HL-60 (cell line): ENCODE measurements around the gene EYS.

Experiments
- DNase-seq, 2 experiments: peaks; one replicate each; pipeline ENCODE4 v3.0.0-alpha.2; 2010 to 2020; ENCODE audit warnings: low read depth in 1 of 2, low spot score in 1 of 2
- H3K27ac ChIP-seq: fragments of 250-450 bp; sonication (Bioruptor Pico); replicated peaks from 2 replicates; pipeline ENCODE4 v1.5.1; 2020; ENCODE audit warnings: mild to moderate bottlenecking, moderate library complexity
- H3K27me3 ChIP-seq: fragments of 250-450 bp; sonication (Bioruptor Pico); 2 replicates; pipeline ENCODE4 v1.5.1; 2021; ENCODE audit warnings: mild to moderate bottlenecking, moderate library complexity; ENCODE audit not compliant: insufficient read depth, poor library complexity, severe bottlenecking
- H3K4me3 ChIP-seq: replicated peaks from 2 replicates; pipeline ENCODE4 v1.5.1; 2011; ENCODE audit warnings: mild to moderate bottlenecking, control low read depth, low read length; ENCODE audit not compliant: insufficient read depth
- GABPA ChIP-seq: IDR thresholded peaks from 2 replicates; pipeline ENCODE4 v1.6.1; 2012; ENCODE audit warnings: low read depth
- POLR2AphosphoS5 ChIP-seq: IDR thresholded peaks from 2 replicates; pipeline ENCODE4 v1.6.1; 2012; ENCODE audit warnings: low read depth
- SPI1 ChIP-seq: IDR thresholded peaks from 2 replicates; pipeline ENCODE4 v1.6.1; 2012; ENCODE audit warnings: low read depth, mild to moderate bottlenecking, borderline replicate concordance
- TF ChIP-seq, protein P1 (sequence below): IDR thresholded peaks from one replicate; pipeline ENCODE4 v1.5.1; 2011; ENCODE audit warnings: low read length, control low read depth, inconsistent platforms; ENCODE audit not compliant: insufficient read depth
- TF ChIP-seq, protein P2 (sequence below): IDR thresholded peaks from 2 replicates; pipeline ENCODE4 v1.6.1; 2012; ENCODE audit warnings: low read depth; ENCODE audit not compliant: insufficient replicate concordance

The EYS gene

DNA sequence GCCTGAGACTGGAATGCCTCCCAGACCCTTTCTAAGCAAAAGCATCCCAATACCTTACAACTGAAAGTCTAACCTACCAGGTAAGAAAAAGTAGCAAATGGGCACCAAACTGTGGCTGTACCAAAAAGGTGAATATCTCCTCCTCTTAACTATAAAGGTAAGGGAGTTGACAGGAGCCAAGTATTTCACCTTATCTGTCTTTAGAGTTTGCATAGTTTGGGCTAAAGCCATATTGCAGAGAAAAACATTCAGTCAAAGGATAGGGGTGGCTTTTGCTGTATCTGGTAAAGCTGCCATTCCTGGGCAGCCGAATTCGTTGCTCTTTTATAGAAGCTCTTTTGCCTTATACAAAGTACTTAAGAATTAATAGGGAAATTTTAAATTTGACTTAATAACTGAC, 2033.3 kb downstream of the EYS start:
- DNase-seq = no peak
- H3K4me3 ChIP-seq = no peak overlapping the region
- no peak overlapping the region for H3K27ac ChIP-seq
- TF ChIP-seq, protein P1, sequence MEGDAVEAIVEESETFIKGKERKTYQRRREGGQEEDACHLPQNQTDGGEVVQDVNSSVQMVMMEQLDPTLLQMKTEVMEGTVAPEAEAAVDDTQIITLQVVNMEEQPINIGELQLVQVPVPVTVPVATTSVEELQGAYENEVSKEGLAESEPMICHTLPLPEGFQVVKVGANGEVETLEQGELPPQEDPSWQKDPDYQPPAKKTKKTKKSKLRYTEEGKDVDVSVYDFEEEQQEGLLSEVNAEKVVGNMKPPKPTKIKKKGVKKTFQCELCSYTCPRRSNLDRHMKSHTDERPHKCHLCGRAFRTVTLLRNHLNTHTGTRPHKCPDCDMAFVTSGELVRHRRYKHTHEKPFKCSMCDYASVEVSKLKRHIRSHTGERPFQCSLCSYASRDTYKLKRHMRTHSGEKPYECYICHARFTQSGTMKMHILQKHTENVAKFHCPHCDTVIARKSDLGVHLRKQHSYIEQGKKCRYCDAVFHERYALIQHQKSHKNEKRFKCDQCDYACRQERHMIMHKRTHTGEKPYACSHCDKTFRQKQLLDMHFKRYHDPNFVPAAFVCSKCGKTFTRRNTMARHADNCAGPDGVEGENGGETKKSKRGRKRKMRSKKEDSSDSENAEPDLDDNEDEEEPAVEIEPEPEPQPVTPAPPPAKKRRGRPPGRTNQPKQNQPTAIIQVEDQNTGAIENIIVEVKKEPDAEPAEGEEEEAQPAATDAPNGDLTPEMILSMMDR = no peak
- TF ChIP-seq GABPA (no peak), POLR2AphosphoS5 (no peak), SPI1 (no peak)
- TF ChIP-seq, protein P2, sequence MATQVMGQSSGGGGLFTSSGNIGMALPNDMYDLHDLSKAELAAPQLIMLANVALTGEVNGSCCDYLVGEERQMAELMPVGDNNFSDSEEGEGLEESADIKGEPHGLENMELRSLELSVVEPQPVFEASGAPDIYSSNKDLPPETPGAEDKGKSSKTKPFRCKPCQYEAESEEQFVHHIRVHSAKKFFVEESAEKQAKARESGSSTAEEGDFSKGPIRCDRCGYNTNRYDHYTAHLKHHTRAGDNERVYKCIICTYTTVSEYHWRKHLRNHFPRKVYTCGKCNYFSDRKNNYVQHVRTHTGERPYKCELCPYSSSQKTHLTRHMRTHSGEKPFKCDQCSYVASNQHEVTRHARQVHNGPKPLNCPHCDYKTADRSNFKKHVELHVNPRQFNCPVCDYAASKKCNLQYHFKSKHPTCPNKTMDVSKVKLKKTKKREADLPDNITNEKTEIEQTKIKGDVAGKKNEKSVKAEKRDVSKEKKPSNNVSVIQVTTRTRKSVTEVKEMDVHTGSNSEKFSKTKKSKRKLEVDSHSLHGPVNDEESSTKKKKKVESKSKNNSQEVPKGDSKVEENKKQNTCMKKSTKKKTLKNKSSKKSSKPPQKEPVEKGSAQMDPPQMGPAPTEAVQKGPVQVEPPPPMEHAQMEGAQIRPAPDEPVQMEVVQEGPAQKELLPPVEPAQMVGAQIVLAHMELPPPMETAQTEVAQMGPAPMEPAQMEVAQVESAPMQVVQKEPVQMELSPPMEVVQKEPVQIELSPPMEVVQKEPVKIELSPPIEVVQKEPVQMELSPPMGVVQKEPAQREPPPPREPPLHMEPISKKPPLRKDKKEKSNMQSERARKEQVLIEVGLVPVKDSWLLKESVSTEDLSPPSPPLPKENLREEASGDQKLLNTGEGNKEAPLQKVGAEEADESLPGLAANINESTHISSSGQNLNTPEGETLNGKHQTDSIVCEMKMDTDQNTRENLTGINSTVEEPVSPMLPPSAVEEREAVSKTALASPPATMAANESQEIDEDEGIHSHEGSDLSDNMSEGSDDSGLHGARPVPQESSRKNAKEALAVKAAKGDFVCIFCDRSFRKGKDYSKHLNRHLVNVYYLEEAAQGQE = no peak
- H3K27me3 ChIP-seq = no peaks in the 10 kb centered on the region

DNA sequence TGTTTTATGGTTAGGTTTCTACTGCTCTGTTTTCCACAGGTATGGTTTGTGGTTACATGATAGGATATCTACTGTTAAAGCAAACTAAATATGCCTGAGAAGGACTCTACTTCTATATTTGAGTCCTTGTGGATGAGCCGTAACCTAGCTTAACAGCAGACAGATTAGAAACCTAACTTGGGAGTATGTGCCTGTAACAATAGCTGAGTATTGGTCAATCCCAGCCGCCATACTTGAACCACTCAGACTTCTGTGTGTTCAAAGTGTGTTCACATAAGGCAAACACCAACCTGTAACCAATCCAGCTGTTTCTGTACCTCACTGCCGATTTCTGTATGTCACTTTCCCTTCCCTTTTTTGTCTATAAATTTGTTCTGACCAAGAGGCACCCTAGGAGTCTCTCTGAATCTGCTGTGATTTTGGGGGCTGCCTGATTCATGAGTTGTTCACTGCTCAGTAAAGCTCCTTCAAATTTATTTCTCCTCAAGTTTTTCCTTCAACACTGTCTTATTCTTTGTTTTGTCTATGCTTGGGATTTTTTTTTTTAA, 2034.4 kb downstream of the EYS start:
- no peak for TF ChIP-seq POLR2AphosphoS5
- TF ChIP-seq GABPA = no peak
- TF ChIP-seq SPI1 = no peak
- TF ChIP-seq, protein P2 = no peak
- TF ChIP-seq, protein P1 = no peak
- no peaks in the 10 kb centered on the region for H3K27me3 ChIP-seq
- no peak overlapping the region for H3K27ac ChIP-seq
- DNase-seq = no peak
- H3K4me3 ChIP-seq = no peak overlapping the region

DNA sequence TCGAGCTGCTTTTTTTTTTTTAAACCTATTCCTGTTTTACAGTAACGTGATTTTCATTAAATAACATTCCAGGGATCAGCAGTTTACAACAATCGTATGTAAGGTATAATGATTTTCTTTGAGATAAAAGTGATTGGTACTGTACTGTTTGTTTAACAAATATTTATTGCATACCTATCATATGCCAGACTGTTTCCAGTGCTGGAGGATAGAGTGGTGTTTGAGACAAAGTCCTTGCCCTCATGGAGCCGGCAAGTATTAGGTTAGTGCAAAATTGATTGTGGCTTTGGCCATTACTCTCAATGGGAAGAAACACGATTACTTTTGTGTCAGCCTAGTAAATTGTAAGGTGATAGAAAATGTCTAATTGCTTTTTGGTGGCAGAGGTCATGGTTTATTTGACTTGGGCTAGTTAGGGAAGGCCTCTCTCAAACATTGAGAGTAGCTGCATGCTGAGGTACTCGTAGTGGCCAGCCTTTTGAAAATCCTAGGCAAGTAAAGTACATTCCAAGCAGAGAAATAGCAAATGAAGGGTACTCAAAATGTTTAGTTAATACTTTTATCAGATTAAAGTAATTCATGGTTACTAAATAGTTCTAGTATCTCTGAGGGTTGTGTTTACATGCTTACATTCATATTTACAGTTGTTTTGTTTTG, 2035.8 kb downstream of the EYS start:
- Histone ChIP-seq H3K4me3 (no peak overlapping the region), H3K27me3 (no peaks in the 10 kb centered on the region), H3K27ac (no peak overlapping the region)
- no peak for TF ChIP-seq GABPA
- TF ChIP-seq, protein P1 = no peak
- TF ChIP-seq, protein P2 = no peak
- TF ChIP-seq POLR2AphosphoS5 = no peak
- no peak for TF ChIP-seq SPI1
- DNase-seq = no peak
